Spleen (tissue), 11 donors: ENCODE measurements around the gene SLC8B1. TPM values are rescaled to one million over a fixed set of nuclear protein-coding genes. Genes with fewer than 3 reads are reported as not detected.
A peak's percentile ranks its signal among the peaks of the same experiment; 100 is the strongest.

Experiments used
- DNase-seq: peaks from one replicate; pipeline ENCODE4 v3.0.0-alpha.2; 2020
- H3K27ac ChIP-seq, 8 donors: fragments of 200-600 bp; sonication (generic) in 7 of 8; 1 replicate in 4 of 8; 2 replicates in 4 of 8; pipeline versions ENCODE4 v1.5.0 to v1.8.0; 2016 to 2021; ENCODE audit warnings: inconsistent platforms in 4 of 8, mild to moderate bottlenecking in 4 of 8, moderate library complexity in 1 of 8
- H3K27me3 ChIP-seq, 7 donors: fragments of 200-600 bp; sonication (generic) in 6 of 7; replicated peaks in 1 of 7; 1 replicate in 4 of 7; 2 replicates in 3 of 7; pipeline versions ENCODE4 v1.5.0 to v1.8.0; 2016 to 2021; ENCODE audit warnings: inconsistent platforms in 3 of 7, mild to moderate bottlenecking in 1 of 7
- H3K36me3 ChIP-seq, 6 donors: fragments of 200-600 bp; sonication (generic) in 5 of 6; 1 replicate in 4 of 6; 2 replicates in 2 of 6; pipeline versions ENCODE4 v1.5.0 to v1.8.0; 2016 to 2021; ENCODE audit warnings: inconsistent platforms in 2 of 6
- H3K4me1 ChIP-seq, 6 donors: fragments of 200-600 bp; sonication (generic) in 5 of 6; 1 replicate in 3 of 6; 2 replicates in 3 of 6; pipeline versions ENCODE4 v1.5.0 to v1.8.0; 2016 to 2021; ENCODE audit warnings: inconsistent platforms in 3 of 6
- H3K4me3 ChIP-seq, 8 donors: fragments of 200-600 bp; sonication (generic) in 7 of 8; 1 replicate in 4 of 8; 2 replicates in 4 of 8; pipeline versions ENCODE4 v1.5.0 to v1.8.0; 2016 to 2021; ENCODE audit warnings: inconsistent platforms in 4 of 8, mild to moderate bottlenecking in 4 of 8, moderate library complexity in 2 of 8
- H3K9me3 ChIP-seq, 8 donors: fragments of 200-600 bp; sonication (generic) in 7 of 8; 1 replicate in 4 of 8; 2 replicates in 4 of 8; pipeline versions ENCODE4 v1.5.0 to v1.8.0; 2016 to 2021; ENCODE audit warnings: inconsistent platforms in 4 of 8
- POLR2A ChIP-seq, 3 donors: fragments of 450-650 bp; IDR thresholded peaks; one replicate each; pipeline ENCODE4 v1.5.1; 2017; ENCODE audit warnings: antibody characterized with exemption in 3 of 3, mild to moderate bottlenecking in 1 of 3
- POLR2AphosphoS5 ChIP-seq, 3 donors: sonication (generic); formaldehyde crosslinking; IDR thresholded peaks; one replicate each; pipeline ENCODE4 v1.5.1; 2017; ENCODE audit warnings: antibody characterized with exemption in 3 of 3
- WGBS, 5 donors: extraction: QIAGEN DNeasy Blood & Tissue Kit in 3 of 5; methylation state at CpG; one replicate each; pipeline versions ENCODE4 v1.1.5 to v1.1.7; 2013 to 2018; 5-methylcytosine and 5-hydroxymethylcytosine counted together
- intact Hi-C: fragments of 100-400 bp; cut with DNase I; formaldehyde crosslinking; loops from one replicate; pipeline ENCODE4 v1.15.0; 2023; ENCODE audit warnings: low total_unique reads
- polyA plus RNA-seq, 3 donors: library from polyadenylated mRNA; stranded (reverse); fragments of 200-250 nt; gene quantifications; one replicate each; pipeline ENCODE4 v1.2.1, GENCODE V29; 2013
- total RNA-seq, 7 donors: library from RNA; depleted of rRNA in 3 of 7; stranded (reverse); fragments of >200 nt in 3 of 7; fragmentation: NEBNext Ultra II Directional in 4 of 7; extraction: Animal tissue kit (Norgen Biotek cat#: 25700) in 4 of 7; gene quantifications; one replicate each; pipeline versions ENCODE4 v1.1.0 to v1.2.1, GENCODE V29; 2016 to 2021
- TF ChIP-seq, protein P1 (sequence below), 11 experiments: fragments of 200-600 bp in 7 of 11; fragments of 450-650 bp in 4 of 11; sonication (generic) in 4 of 11; IDR thresholded peaks in 8 of 11; conservative IDR thresholded peaks in 3 of 11; 1 replicate in 7 of 11; 2 replicates in 4 of 11; pipeline versions ENCODE4 v1.4.0 to v1.8.0; 2016 to 2021; ENCODE audit warnings: antibody characterized with exemption in 11 of 11, inconsistent platforms in 4 of 11, mild to moderate bottlenecking in 1 of 11
- donor health status: healthy with polysubstance abuse.
- donor health status: DM: no; HTN: no; CAD: no; lungs with moderate emphysema.
- donor health status: DM: no; HTN: no; CAD: no.
- donor health status: Bipolar disorder and iron deficiency.
- donor health status: healthy.
- donor health status: DM: no; HTN: no; CAD: no.
- donor health status: DM: yes; HTN: yes; CAD: no.

SLC8B1 gene
- total and polyA plus RNA-seq, 10 donors = 15.0 to 126 (median 71.1) TPM

DNA sequence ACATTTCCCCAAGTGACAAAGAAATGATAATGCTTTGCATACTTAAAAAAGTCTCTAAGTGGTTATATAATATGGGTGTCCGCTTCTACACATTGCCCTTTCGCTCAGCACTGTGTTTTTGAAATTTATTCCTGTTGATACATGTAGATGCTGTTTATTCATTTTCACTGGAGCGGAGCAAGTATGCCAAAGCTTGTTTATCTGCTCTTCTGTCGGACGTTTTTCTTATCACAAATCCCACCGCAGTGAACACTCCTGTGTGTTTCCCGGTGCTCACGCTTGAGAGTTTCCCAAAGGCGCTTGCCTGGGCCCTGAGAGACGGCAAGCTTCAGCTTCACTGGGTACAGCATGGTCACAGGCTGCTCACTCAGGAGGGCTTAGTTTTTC, 63.5 kb downstream of the SLC8B1 start:
- Histone ChIP-seq H3K4me3 (no peak overlapping the region), H3K27me3 (no peaks in the 10 kb centered on the region), H3K9me3 (no peaks in the 10 kb centered on the region), H3K27ac (peak overlapping the region in 7 of 8 donors; percentile 39 to 75 (median 65)), H3K4me1 (peaks cover 0 to 34% (median 5%) of the 10 kb centered on the region in 6 donors), H3K36me3 (peaks cover 5 to 100% (median 61%) of the 10 kb centered on the region in 6 donors)
- 87 to 95% (median 89%) methylated on average over 10 of the region's 10 CpGs for WGBS, 5 donors
- DNase-seq = no peak
- TF ChIP-seq POLR2A (IDR thresholded peaks at IDR 0.05) (no peak), POLR2AphosphoS5 (IDR thresholded peaks at IDR 0.05) (no peak)
- TF ChIP-seq, protein P1, sequence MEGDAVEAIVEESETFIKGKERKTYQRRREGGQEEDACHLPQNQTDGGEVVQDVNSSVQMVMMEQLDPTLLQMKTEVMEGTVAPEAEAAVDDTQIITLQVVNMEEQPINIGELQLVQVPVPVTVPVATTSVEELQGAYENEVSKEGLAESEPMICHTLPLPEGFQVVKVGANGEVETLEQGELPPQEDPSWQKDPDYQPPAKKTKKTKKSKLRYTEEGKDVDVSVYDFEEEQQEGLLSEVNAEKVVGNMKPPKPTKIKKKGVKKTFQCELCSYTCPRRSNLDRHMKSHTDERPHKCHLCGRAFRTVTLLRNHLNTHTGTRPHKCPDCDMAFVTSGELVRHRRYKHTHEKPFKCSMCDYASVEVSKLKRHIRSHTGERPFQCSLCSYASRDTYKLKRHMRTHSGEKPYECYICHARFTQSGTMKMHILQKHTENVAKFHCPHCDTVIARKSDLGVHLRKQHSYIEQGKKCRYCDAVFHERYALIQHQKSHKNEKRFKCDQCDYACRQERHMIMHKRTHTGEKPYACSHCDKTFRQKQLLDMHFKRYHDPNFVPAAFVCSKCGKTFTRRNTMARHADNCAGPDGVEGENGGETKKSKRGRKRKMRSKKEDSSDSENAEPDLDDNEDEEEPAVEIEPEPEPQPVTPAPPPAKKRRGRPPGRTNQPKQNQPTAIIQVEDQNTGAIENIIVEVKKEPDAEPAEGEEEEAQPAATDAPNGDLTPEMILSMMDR (IDR thresholded peaks at IDR 0.05 in 8 of 11, conservative IDR thresholded peaks at IDR 0.05 in 3 of 11) = no peak
- intact Hi-C loops = no loop called here

DNA sequence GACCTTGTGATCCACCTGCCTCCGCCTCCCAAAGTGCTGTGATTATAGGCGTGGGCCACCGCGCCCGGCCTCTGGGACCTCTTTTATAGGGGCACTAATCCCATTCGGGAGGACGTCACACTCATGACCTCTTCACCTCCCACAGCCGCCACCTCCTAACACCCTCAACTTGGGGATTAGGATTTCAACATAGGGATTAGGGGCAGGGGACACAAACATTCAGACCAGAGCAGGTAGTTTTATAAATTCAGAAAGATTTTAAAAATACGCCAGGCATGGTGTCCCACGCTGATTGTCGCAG, 64.2 kb downstream of the SLC8B1 start:
- Histone ChIP-seq H3K9me3 (no peaks in the 10 kb centered on the region), H3K27ac (peak overlapping the region in 1 of 8 donors; percentile 75), H3K4me1 (peaks cover 0 to 34% (median 5%) of the 10 kb centered on the region in 6 donors), H3K27me3 (no peaks in the 10 kb centered on the region), H3K4me3 (no peak overlapping the region), H3K36me3 (peaks cover 5 to 100% (median 65%) of the 10 kb centered on the region in 6 donors)
- 96 to 99% (median 97%) methylated on average over 11 of the region's 11 CpGs for WGBS, 5 donors
- intact Hi-C loops = no loop called here
- TF ChIP-seq, protein P1 (IDR thresholded peaks at IDR 0.05 in 8 of 11, conservative IDR thresholded peaks at IDR 0.05 in 3 of 11) = no peak
- TF ChIP-seq POLR2A (IDR thresholded peaks at IDR 0.05) (no peak), POLR2AphosphoS5 (IDR thresholded peaks at IDR 0.05) (no peak)
- no peak for DNase-seq

DNA sequence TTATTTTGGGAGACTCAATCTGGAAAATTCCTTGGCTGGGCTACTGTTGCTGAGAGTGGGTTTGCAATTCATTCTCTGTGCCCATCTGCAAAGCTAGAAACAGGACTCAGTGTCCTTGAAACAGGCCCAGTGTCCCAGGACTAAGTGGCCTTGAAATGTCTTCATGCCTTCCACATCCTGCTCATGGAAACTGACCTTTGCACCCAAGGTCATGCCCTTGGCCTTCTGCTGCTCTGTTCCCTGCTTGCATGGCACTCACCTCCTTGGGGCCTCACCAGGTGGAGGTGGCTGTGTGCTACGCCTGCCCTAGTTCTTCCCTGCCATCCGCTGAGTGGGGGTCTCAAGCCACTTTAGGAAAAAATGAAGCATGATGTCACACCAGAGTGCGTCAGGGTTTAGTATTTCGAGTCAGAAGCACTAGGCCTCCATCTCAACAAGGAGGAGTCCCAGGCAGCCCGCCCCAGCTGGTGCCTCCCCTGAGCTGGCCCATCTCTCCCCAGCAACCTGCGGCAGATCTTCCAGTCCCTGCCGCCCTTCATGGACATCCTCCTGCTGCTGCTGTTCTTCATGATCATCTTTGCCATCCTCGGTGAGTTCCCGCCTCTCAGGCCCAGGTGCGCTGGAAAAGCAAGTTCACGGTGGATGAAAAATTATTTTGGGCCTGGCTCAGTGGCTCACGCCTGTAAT, 65.5 kb downstream of the SLC8B1 start:
- no peak overlapping the region for H3K27ac ChIP-seq
- no peaks in the 10 kb centered on the region for H3K27me3 ChIP-seq
- no peaks in the 10 kb centered on the region for H3K9me3 ChIP-seq
- peaks cover 0 to 34% (median 5%) of the 10 kb centered on the region in 6 donors for H3K4me1 ChIP-seq
- peaks cover 5 to 100% (median 62%) of the 10 kb centered on the region in 6 donors for H3K36me3 ChIP-seq
- no peak for DNase-seq
- no peak overlapping the region for H3K4me3 ChIP-seq
- WGBS, 5 donors = 92 to 98% (median 96%) methylated on average over 11 to 12 of the region's 12 CpGs
- intact Hi-C loops = no loop called here
- TF ChIP-seq POLR2AphosphoS5 (IDR thresholded peaks at IDR 0.05) (no peak), POLR2A (IDR thresholded peaks at IDR 0.05) (no peak)
- TF ChIP-seq, protein P1 (IDR thresholded peaks at IDR 0.05 in 8 of 11, conservative IDR thresholded peaks at IDR 0.05 in 3 of 11) = no peak

DNA sequence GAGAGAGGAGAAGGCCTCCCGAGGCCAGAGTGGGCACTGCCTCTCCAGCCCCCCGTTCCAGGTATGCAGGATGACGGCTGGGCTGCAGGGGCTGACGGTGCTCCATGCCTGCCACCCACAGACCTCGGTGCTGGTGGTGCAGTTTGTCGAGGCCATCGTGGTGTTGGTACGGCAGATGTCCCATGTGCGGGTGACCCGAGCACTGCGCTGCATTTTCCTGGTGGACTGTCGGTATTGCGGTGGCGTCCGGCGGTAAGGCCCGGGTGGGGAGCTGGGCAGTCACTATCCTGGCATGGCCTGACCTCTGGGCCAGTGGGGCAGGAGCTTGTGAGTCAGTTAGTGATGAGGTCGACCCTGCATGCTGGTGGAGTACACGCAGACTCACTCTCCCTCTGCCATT, 66.3 kb downstream of the SLC8B1 start:
- TF ChIP-seq POLR2A (IDR thresholded peaks at IDR 0.05) (no peak), POLR2AphosphoS5 (IDR thresholded peaks at IDR 0.05) (peak in 2 of 3 donors; percentile 9 to 42)
- TF ChIP-seq, protein P1 (IDR thresholded peaks at IDR 0.05 in 8 of 11, conservative IDR thresholded peaks at IDR 0.05 in 3 of 11) = no peak
- H3K9me3 ChIP-seq = no peaks in the 10 kb centered on the region
- no peaks in the 10 kb centered on the region for H3K27me3 ChIP-seq
- H3K4me3 ChIP-seq = no peak overlapping the region
- H3K4me1 ChIP-seq = peaks cover 0 to 39% (median 6%) of the 10 kb centered on the region in 6 donors
- 87 to 98% (median 93%) methylated on average over 14 to 19 of the region's 19 CpGs for WGBS, 5 donors
- intact Hi-C loops = no loop called here
- H3K36me3 ChIP-seq = peaks cover 5 to 100% (median 58%) of the 10 kb centered on the region in 6 donors
- H3K27ac ChIP-seq = no peak overlapping the region
- DNase-seq = no peak
